ENCODE measurements around the gene RNF41.

RNF41 gene

DNA sequence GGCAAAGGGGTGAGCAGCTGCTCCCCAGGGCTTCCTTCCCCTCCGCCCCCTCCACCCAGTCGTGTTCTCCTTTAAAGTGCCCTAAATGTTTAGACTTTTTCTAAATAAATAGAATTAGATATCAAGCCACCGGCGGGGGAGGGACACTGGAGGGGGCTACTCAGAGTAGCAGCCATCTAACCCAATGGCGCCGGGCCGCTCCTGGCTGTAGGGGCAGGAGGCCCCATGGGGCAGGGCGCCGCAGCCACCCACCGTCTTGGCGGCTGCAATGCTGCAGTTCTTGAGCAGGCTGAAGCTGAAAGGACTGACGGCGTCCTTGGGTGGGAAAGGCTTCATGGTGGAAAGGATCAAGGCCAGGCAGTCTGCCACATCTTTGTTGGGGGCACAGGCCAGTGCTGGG is 21.3 kb upstream of the RNF41 start:
- no peak for DNase-seq

DNA sequence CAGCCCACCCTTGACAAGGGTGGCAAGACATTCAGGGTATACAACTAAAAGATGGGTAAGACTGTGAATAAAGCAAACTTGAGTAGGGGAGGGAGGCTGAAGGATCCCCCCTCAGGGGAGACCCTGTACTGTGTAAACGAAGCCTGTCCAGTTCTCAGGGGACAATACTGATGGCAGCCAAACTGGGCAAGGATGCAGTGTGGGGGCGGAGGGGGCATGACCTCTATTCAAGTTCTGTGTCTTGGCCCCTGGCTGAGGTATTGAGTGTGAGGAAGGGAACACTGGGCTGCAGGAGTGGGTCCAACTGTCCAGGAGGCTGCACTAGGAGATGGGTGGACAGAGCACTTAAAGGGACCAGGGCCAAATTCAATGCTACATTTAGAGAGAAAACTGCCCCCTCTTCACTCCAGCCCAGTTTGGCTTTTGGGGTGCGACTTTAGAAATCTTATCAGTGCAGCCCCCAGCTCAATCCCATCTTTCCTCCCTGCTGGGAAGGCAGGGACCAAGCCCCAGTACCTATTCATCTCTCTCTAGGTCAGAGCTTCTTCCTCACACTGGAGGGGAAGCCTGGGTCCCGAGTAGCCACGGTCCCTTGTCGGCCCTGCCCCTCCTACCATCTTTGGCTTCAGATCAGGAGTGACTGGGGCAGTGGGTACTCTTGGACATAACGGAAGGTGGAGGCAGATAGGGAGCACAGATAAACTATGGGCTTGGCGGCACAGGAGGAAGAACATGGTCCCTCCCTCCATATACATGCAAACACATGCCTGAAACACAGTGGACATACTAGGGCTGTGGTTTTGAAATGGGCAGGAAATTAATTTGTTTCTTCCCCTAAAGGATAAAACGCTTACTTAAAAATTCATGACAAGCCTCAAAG is 19.9 kb upstream of the RNF41 start:
- DNase-seq: no peak

DNA sequence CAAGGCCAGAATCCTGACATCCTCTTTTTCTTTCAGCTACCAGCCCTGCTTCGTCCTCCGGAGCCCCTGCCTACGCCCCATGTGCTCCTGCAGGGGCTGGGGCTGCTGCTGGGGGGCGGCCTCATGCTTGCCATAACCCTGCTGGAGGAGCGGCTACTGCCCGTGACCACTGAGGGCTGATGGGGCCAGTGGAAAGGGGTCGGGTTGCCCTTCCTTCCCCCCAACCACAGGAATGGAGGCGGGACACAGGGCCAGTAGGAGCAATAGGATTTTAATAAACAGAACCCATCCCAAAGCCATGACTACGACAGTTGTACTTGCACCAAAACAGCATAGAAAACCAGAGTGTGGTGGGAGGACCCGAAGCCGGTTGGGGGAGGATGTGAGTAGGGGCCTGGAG is 15.8 kb upstream of the RNF41 start:
- DNase-seq: no peak

DNA sequence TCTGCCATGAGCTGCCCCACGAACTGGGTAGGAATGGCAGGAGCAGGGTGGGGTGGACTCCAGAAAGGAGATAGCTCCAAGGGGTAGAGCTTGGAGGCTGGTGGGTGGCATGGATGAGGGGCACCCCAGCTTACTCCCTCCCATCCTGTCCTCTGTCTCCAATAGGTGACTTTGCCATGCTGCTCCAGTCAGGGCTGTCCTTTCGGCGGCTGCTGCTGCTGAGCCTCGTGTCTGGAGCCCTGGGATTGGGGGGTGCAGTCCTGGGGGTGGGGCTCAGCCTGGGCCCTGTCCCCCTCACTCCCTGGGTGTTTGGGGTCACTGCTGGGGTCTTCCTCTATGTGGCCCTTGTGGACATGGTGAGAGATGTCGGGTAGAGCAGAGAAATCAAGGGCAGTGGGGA is 15.3 kb upstream of the RNF41 start:
- DNase-seq: no peak

DNA sequence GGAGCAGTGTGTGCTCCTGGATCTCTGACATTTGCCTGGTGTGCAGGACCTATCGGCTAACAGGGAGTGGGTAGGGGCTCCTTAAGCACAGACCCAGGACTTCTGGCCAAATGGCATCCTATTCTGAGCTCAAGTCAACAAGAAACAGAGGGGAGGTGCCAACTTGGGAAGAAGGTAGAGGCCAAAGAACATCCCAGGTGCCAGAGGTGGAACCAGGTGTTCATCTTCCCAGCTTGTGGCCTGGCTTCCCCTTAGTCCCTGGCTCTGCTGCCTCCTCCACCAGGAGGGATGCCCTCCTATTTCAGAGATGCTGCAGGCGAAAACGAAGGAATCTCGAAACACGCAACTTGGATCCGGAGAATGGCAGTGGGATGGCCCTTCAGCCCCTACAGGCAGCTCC is 14.4 kb upstream of the RNF41 start:
- DNase-seq: no peak

DNA sequence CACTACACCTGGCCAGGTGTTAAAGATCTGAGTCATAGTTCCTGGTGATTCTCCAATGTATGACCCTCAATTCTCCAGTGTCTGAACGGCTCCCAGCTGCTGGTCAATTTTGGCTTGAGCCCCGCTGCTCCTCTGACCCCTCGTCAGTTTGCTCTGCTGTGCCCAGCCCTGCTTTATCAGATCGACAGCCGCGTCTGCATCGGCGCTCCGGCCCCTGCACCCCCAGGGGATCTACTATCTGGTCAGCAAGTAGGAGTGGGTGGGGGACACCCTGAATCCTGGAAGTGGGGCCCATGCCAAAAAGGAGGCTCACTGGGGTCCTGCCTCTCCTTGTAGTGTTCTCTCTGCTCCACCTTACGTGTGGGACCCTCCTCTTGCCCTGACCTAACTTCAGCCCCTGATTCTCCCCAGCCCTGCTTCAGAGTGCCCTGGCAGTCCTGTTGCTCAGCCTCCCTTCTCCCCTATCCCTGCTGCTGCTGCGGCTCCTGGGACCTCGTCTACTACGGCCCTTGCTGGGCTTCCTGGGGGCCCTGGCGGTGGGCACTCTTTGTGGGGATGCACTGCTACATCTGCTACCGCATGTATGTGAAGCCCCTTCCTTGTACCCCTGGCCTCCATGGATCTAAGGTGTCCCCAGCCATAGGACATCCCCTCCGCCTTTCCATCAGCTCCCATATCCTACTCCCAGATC is 13.2 kb upstream of the RNF41 start:
- no peak for DNase-seq

DNA sequence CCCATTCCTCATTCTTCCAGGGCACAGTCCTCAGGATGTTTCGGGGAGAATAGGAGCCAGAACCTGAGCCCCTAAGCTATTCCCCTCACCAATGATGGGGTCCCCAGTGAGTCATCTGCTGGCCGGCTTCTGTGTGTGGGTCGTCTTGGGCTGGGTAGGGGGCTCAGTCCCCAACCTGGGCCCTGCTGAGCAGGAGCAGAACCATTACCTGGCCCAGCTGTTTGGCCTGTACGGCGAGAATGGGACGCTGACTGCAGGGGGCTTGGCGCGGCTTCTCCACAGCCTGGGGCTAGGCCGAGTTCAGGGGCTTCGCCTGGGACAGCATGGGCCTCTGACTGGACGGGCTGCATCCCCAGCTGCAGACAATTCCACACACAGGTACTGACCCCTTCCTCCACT is 9.5 kb upstream of the RNF41 start:
- DNase-seq: no peak

DNA sequence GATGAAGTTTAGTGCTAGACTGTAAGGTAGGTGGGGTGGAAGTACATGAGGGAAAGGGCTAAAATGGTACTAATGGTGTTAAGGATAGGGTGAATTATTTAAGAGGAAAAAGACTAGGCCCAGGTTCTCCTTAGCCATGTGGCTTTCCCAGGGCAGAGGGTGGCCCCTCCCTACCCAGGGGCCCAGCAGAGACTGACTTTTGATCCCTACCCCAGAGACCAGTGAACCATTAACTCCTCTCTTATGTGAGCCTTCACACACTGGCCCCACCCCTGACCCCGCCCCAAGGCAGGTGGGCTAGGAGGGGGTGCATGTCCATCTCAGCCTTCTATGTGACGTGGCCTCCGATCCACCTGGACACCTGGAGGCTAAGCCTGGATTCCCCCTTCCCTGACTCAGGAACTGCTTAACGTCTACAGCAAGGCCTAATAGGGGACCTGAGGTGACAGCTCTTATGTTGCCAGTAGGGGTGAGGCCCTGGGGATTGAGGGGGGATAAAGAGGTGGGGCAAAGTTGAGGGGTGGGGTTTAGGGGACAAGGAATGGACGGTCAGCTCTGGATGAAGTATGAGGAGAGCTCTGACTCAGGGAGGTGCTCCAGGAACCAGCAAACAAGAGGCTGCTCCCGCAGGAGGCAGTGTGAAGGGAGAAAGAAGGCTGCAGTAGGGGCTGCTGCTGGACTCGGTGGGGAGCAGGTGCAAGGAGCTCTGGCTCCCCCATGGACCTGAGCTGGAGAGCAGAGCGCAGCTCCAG is 8.9 kb upstream of the RNF41 start:
- DNase-seq: no peak

DNA sequence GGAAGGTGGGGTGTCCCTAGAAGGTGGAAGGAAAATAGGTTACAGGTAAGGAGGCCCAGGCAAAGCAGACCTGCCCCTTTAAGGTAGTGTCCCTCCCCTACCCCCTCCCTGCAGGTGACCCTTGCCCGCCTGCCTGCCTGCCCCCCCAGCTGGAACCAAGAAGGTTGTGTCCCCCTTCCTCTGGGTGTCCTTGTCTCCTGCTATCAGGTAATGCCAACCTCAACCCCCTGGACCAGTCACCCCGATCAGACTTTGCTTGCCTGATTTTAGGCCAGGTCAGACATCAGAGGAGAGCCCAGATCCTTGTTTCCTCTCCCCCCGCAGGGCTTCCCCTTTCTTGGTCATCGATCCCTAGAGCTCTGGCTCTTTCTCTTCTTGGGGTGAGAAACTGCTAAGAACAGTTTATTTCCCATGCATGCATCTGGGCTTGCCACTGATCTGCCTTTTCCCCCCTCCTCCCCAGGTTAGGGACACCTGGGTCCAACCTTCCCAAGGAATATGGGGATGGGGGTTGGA is 8.3 kb upstream of the RNF41 start, which contains the start of gene SLC39A5:
Gene SLC39A5, plus strand, starts transcription at position 136 of the 516 bp plus-strand sequence. CDS start 1,224 bp downstream, outside the sequence.
- no peak for DNase-seq

DNA sequence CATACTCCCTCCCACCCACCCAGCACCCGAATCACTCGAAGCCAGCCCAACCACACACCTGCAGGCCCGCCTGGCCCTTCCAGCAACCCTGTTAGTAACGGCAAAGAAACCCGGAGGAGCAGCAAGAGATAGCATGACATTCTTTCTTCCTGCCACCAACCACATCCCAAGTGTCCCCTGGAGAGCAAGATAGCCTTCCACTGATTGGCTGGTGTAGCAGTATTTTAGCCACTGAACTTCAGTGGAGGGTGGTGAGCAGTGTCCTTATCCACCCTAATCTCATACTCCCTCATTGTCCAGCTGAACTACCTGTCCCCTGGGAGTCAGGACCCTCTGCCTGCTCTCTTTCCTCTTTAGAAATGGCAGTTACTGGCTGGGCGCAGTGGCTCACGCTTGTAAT is 7.4 kb upstream of the RNF41 start:
- DNase-seq: no peak

DNA sequence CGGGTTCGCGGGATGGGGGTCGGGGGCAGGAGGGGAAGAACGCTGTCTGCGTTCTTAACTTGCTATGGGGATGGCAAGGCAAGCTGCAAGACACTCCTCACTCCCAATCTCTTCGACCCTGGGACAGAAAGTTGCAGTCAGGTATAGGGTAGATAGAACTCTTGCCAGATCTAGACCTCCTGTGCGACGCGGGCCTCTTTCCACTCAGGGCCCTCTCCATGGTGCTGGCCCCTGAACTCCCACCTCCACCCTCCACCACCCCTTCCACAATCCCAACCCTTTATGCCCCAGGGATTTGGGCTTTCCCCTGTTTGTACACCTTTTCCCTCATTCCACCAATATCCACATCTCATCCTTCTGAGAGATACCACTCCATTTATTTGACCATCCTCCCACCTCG is 3.2 kb upstream of the RNF41 start:
- DNase-seq: no peak

DNA sequence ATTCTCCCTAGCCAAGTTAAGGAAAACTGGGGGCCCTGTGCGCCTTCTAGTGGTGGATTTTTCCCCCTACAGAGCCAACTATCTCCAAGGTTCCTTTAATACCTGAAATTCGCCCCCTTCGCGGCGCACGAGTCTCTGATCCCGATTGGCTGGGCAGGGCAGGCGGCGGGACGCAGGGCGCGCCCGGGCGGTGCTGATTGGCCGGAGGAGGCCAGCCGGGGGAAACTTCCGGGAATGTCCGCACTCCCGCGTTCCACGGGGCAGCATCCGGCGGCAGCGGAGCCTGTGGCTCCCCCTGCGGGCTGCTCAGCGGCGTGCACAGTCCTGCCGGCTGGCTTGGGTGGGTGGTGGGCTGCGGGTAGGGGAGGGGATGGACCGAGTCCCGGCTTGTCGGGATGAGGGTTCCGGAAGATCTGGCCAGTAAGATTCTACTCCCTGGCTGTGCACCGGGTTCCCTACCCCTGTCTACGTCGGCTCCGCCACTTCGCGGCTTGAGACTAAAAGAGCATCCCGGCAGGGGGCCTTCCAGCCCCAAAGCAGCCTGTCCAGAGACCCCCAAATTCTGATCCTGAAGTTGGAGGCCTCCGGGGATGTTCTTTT is 2.5 kb upstream of the RNF41 start, which contains the start of gene NABP2:
Gene NABP2, plus strand, starts transcription at position 241 of the 600 bp plus-strand sequence. CDS start 515 bp downstream, outside the sequence.
- peak; percentile 91 for DNase-seq

DNA sequence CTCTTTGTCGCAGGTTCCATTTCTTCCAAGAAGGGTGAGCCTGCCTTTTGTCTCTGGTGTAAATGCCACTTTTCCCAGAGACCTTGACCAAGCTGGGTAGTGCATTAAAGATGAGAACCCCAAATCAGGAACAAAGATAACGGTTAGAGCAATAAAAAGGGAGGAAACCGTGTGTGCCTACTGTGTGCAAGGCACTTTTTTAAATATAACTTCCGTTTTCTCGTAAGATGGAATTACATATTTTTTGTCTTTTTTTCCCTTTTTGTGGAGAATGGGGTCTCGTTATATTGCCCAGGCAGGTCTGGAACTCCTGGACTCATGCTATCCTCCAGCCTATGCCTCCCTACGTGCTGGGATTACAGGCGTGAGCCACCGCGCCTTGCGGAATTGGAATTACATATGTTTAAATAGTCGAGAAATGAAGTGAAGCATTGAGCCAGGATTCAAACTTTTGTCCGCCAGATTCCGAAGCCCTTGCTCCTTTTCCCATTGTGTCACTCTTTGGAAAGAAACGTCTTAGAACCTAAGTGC is 1.9 kb upstream of the RNF41 start:
- no peak for DNase-seq

DNA sequence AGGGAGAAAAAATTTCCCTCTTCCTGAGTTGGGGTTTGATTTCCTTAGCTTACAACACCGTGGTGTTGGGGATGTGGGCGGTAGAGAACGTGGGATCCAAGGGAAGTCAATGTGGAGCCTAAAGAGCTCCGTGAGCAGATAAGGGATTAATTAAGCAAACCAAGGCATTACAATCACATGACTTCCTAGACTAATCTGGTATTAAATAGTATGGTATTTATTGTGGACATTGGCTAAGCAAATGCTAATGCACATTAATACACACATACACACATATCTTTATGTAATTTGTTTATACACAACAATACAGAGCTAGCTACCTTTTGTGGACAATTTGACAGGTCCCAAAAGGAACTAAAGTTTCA is 791 bp upstream of the RNF41 start:
- DNase-seq: no peak

DNA sequence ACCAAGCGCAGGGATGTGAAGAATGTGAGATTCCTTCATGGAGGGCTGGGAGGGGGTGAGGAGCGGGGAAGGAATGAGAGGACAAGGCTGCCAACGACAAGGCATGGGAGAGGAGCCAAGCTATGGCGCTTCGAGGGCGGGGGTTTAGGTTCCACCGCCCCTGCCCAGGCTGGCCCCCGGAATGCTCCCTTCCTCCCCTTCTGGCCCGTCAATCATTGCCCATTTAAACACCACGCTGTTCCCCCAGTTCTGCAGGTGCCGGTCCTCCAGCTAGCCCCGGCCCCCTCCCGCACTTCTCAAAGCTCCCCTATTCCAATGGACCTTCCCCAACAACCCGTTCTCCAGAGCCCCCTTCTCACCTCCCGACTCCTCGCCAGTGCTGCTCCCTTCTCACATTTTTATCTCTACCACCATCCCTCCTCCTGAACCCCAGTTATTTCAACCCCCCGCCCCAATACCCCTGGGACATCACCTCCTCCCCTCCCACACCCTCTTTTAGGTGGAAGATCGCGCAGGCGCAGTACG is 428 bp downstream of the RNF41 start:
- no peak for DNase-seq

DNA sequence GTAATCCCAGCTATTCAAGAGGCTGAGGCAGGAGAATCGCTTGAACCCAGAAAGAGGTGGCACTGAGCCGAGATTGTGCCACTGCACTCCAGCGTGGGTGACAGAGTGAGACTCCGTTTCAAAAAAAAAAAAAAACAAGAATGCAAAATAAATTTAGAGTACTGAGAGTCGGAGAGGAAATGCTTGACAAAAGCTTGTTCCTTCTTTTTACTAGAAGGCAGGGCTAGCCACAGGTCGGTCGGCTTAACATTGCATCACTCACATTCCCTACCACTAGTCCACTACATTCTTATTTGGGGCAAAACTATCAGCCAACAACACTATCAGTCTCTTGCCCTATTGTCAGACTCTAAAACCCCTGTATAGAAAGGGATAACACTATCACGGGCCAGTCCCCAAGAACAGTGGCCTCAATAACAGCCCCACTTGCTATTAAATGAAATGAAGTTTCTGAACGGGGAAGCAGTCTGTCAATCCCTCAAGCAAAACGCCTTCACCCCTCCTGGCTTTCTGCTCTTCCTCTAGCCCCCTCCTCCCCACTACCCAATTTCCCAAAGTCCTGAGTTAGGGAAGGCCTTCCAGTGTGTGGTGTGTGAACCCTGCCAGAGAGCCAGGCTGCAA is 1.0 kb downstream of the RNF41 start:
- DNase-seq: no peak

DNA sequence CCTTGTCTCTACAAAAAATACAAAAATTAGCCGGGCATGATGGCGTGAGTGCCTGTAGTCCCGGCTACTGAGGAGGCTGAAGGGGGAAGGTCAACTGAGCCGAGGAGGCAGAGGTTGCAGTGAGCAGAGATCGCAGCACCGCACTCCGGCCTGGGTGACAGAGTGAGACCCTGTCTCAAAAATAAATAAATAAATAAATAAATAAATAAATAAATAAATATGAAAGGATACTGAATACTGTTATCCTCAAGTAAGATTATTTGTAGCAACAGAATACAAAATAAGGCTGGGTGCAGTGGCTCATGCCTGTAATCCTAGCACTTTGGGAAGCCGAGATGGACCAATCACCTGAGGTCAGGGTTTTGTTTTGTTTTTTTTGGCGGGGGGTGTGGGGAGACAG is 1.9 kb downstream of the RNF41 start:
- no peak for DNase-seq

DNA sequence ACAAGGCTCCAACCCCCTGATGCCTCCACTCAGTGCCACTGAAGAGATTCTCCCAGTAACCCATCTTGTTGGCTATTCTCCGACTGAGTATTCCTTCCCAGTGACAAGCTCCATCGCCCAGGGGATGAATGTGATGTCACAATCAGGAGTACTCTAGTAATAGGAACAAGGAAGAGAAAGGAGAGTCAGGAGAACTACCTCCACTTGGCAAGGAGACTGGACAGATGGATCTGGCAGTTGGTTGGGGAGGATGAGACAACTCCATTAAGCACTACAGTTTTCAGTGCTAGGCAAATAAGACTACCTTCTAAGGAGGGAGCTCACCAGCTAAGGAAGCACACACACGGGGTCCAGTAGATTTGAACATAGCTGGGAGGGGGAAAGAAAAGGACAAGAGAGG is 5.3 kb downstream of the RNF41 start:
- no peak for DNase-seq

DNA sequence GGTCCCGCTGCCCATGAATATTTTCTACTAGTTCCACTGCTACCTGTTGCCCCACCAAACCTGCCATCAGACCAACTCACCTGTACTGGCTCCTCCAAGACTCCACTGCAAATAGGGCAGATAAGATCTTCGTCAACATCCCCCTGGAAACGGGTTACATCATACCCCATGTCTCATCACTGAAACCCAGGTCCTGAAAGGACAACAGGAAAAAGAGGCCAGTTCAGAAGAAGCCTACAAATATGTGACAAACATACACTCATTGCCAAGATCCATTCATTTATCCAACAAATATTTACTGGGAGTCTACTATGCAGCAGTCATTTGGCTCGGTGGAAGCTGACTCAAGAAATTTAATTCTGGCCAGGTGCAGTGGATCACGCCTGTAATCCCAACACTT is 7.8 kb downstream of the RNF41 start:
- no peak for DNase-seq

DNA sequence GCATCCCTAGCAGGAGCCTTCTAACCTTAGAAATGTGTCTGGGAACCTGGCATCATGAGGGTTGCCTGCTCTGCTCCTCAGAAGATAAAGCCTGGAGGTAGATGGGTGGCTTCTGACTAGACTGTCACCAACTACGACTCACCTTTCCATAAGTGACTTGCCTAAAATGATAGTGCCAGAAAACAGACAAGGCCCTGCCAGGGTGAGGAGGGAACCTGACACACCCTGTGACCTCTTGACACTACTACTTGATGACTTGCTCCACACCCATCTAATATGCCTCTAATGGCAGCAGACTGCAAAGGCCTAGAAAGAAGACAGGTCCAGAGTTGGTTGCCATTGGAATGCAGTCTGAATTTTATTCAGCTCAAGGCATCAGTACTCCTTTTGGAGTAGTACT is 9.4 kb downstream of the RNF41 start:
- DNase-seq: no peak

DNA sequence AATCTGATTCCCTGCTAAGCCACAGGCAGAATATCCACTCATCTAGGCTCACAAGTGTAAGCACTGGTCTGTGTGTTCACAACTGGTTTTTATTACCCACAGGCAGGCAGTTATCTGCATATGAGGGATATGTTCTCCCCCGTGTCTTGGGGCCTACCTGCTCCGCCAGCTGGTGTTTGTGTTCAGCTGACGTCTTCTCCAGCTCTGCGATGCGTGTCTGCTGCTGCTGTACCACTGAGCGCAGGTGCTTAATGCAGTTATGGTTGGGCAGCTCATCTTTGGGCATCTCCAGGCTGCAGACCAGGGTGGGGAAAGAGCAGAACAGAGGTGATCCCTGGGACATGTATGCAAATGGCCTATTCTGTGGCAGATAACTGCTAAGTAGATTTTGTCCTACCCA is 13.7 kb downstream of the RNF41 start:
- DNase-seq: no peak

All from NCI-H1092 (cell line).